GM19324 (cell line): ENCODE measurements around the gene CASTOR1.
A peak's percentile ranks its signal among the peaks of the same experiment; 100 is the strongest.

Experiments used
- ATAC-seq: cut with Tn5 transposase; IDR thresholded peaks from one replicate; pipeline ENCODE4 v1.9.1; 2021; ENCODE audit warnings: mild to moderate bottlenecking, moderate library complexity; ENCODE audit not compliant: unreplicated experiment, low FRiP score

CASTOR1 gene

GRCh38 chr22:30320021-30320556 lies 30.8 kb upstream of the CASTOR1 start:
- ATAC-seq = no peak

- no peak for ATAC-seq
Observed at GRCh38 chr22:30318799-30319419, 29.6 kb upstream of the CASTOR1 start.

GRCh38 chr22:30317778-30318177 lies 28.5 kb upstream of the CASTOR1 start:
- ATAC-seq = no peak

DNA sequence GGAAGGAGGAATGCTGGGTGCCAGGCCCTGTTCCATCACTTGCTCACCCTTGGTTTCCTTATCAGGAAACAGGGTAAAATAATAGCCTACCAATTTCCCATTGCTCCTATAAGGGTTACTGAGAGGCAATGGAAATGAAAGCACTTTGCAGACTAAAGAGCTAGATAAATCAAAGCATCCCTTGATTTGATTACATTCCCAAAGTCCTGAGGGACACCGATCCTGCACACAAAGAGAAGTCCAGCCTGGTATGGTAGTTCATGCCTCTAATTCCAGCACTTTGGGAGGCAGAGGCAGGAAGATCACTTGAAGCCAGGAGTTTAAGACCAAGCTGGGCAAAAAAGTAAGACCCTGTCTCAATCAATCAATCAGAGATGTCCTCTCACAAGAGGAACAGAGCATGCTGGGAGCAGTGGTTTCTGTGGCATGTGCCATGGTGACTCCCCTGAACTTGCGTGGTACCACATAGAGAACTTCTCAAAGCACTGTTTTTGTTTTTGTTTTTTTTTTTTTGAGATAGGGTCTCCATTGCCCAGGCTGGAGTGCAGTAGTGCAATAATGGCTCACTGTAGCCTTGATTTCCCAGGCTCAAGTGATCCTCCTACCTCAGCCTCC lies 26.8 kb upstream of the CASTOR1 start:
- ATAC-seq = no peak

DNA sequence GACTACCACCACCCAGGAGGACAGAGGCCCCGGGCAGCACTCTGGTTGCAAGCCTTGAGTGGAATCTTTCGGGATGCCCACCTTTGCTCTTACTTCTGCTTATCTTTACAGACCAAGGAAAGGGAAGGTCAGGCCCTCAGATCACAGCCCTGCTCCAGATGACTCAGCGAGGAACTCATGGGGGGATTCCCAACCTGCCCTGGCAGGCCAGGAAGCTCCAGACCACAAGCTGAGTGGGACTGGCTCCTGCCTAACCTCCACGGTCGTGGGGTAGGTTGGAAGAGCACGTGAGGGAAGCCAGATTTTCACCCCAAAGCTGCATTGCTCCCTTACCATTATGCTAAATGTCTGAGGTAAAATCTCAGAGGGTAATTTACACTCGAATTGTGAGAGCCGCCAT lies 25.6 kb upstream of the CASTOR1 start:
- no peak for ATAC-seq

GRCh38 chr22:30313527-30314363 lies 24.4 kb upstream of the CASTOR1 start:
- ATAC-seq = no peak

DNA sequence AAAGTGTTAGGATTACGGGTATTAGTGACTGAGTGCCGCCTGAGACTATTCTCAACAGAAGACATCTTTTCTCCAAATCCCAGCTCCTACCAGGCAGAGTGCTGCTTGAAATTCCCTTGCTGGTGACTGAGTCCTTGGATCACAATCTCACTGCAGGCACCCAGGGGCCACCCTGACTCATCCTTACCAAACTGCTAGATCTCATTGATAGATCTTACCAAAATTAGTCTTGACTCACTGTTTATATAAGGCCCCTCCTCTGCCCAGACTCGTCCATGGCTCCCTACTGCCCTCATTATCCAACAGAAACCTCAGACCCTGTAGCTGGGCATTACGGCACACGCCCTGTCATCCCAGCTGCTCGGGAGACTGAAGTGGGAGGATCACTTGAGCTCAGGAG lies 22.7 kb upstream of the CASTOR1 start:
- no peak for ATAC-seq

DNA sequence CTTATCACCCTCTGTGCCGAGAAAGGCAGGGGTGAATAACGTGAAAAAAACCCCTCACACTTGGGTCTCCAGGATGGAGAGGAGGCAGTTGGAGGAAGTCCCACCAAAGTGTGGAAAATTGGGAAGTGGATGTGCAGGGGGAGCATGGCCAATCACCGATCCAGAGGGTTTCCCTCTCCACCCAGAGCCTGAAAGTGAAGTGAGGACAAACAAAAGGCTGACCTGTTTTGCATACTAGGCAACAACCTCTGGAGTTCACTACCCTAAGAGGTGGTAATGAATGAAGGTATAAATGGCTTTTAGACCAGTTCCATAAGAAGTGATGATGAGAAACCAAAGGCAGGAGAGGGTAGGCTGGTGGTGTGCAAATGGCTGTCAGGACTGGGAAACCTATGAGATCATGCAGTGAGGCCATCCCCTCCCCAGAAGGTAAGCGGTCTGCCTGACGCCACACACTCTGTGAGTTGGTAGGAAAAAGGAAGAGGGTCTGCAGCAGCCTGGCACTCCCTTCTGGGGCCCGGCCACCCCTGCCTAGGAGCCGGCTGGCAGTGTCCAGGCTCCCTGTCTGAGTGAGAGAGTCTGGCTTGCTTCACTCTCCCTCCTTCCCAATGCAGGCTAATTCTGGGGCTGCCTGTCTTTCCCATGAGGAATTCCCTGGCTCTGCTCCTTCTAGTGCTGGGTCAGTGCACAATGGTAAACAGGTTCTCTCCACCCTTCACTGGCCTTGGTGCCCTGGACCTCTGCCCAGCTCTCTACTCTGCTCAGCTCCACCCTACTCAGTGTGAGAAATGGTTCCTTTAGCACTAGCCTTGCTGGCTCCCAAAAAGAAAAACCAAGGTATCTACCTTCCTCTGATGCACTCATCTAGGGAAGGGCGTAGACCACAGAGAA lies 21.8 kb upstream of the CASTOR1 start:
- no peak for ATAC-seq

DNA sequence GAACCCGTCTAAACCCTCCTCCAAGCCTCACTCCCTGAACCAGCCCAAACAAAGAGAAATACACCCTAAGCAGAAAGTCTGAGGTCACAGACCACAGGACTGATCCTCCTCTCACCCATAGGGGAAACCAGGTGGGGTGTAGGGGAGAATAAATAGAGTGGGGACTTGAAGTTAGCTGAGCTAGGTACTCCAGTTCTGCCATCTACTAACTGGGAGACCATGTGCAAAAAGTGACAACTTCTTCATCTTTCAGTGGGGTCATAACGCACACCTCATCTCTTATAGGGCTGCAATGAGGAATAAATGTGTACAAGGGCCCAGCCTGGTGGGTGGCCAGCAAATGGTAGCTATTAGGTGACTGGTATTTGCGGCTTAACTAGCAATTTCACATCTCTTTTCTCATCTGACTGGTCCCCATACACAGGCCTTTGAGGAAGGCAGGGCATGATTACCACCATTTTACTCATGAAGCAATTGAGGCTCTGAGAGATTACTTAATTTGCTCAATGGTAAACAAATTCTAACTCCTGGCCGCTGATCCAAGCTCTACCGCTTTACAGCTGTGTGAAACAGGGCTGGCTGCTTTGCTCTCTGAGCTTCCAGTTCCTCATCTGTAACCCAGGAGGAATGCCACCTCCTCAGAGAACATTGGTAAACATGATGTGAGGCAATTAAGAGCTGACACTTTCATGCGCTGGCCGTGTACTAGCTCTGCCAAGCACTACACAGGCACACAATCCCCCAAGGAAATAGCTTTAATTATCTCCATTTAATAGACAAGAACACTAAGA lies 20.8 kb upstream of the CASTOR1 start:
- peak; percentile 28 for ATAC-seq

DNA sequence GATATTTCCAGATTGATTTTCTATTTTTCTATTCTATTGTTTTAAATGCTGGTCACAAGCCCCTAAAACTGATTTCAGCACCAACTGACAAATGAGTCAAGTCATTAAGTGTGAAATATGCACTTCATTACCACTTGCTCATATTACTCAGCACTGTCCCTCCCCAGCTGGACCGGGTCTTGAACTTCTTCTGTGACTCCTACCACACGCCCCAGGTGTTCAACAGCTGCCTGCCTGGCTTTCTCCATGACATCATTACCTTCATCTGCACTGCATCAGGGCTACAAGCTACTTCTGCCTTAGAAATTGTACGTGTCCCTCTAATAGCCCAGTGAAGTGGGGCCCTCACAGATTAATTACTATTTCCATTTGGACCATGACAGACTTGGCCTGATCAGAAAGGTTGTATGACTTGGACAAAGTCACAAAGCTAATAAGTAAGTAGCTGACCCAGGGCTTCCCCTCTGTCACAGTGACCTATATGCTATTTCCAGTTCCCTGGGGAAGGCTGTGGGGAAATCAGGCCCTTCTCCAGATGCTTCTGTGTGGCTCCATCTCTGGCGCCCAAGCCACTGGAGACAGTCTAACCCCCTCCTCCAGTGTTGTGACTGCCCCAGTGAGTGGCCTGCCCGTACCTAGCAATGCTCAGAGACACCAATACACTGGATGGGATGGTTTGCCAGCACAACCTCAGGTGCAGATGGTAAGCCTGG lies 19.4 kb upstream of the CASTOR1 start:
- ATAC-seq = no peak

DNA sequence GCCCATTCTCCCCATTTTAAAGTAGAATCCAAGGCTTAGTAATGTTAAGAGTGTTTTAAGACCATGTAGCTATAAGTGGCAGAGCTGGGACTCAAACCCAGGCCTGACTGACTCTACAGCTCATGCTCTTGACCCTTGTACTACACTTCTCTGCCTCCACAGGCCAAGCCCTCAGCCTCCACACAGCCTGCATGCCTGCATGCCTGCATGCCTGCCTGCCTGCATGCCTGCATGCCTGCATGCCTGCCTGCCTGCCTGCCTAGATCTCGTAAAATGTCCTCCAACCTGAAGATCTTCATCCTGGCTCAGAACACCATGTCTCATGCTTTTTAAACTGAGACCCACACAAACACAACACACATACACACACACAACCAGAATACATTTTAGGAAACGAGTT lies 18.8 kb upstream of the CASTOR1 start:
- ATAC-seq = no peak

- no peak for ATAC-seq
Observed at GRCh38 chr22:30307041-30307574, 17.8 kb upstream of the CASTOR1 start.

DNA sequence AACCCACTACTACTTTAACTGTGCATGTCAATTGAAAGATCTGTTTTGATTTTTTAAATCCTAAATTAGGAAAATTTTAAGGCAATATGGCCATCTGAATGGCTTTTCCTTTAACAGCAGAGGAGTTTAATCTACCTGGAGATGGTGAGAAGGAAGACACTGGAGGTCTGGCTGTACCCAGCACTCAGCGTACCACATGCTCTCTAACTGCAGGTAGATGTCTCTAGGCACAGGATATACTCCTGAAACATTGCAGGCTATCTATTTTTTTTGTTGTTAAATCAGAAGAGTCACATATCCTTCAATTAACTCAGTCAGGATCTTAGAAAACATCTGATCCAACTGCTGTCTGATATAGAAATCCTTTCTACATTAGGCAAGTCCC lies 17.3 kb upstream of the CASTOR1 start:
- ATAC-seq = no peak

GRCh38 chr22:30305906-30306626 lies 16.8 kb upstream of the CASTOR1 start:
- no peak for ATAC-seq

- peak; percentile 40 for ATAC-seq
Observed at GRCh38 chr22:30305519-30305905, 16.2 kb upstream of the CASTOR1 start.

DNA sequence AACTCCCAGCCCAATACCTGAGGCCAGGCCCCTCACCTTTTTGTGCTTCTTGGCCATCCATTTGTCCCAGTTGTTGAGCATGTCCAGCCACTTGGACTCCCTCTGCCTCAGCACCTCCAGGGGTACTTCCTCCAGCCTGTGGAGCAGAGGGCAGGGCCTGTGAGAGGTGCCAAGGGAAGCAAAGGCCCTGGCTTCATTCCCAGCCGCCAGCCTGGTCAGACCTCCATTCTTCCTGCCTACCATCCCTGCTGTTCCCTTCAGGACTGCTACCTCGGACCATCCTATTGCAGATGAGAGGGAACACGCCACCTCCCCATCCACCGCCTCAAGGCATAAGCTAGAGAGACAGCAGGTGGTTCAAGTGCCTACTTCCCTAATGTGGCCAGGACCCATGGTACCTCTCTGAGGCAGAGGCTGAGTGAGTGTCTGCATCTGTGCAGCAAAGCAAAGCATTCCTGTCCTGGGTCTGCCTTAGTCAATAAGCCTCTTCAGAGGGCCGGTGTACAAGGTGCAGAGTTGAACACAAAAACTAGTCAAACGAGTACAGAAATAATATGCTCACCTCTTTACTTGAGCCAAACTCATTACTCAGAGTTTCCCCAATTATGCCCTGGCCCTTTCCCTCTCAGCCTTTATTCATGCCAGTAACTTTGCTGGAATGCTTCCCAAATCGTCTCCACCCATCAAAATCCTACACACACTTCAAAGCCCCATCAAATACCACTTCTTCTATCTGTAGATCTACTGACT lies 15.4 kb upstream of the CASTOR1 start:
- no peak for ATAC-seq

- ATAC-seq = no peak
Observed at GRCh38 chr22:30302810-30303138, 13.5 kb upstream of the CASTOR1 start.
